IMR-90 (cell line): Measurements from ENCODE around the gene CARM1. TPM values are rescaled to one million over a fixed set of nuclear protein-coding genes. Genes with fewer than 3 reads are reported as not detected.

Source experiments
- ATAC-seq: fragments of 200-7000 bp; cut with Tn5 transposase; 2 replicates; pipeline ENCODE4 v1.9.1; 2020; ENCODE audit warnings: low read depth, mild to moderate bottlenecking, moderate library complexity
- BruUV-seq: library from RNA; stranded (reverse); fragments of 400-500 nt; replicated peaks from 2 replicates; lab custom pipeline; 2021; lab: Mats Ljungman, UMichigan
- CTCF ChIA-PET: fragments of 300-600 bp; formaldehyde crosslinking; extraction: SDS; loops from one replicate; lab custom pipeline; 2021; ENCODE audit warnings: antibody characterized with exemption; lab: Yijun Ruan, JAX
- POLR2A ChIA-PET: fragments of 300-600 bp; sonication (Branson Sonifier 250); formaldehyde crosslinking; loops from one replicate; lab custom pipeline; 2022; ENCODE audit warnings: antibody characterized with exemption; ENCODE audit not compliant: unreplicated experiment; lab: Charles Lee
- DNase-seq: peaks from one replicate; pipeline ENCODE4 v3.0.0; 2013
- H2AFZ ChIP-seq: replicated peaks from 2 replicates; pipeline ENCODE3; 2013; ENCODE audit warnings: low read length, mild to moderate bottlenecking; ENCODE audit not compliant: poor library complexity
- H2AK5ac ChIP-seq: 2 replicates; pipeline ENCODE4 v1.6.1; 2013; ENCODE audit warnings: low read depth, low read length, inconsistent platforms
- H2AK9ac ChIP-seq: replicated peaks from 2 replicates; pipeline ENCODE3; 2013; ENCODE audit warnings: mild to moderate bottlenecking, low read depth, low read length, moderate library complexity; ENCODE audit not compliant: poor library complexity
- H2BK120ac ChIP-seq: 2 replicates; pipeline ENCODE4 v1.6.1; 2013; ENCODE audit warnings: low read depth, low read length, inconsistent platforms
- H2BK15ac ChIP-seq: 3 replicates; pipeline ENCODE4 v1.6.1; 2013; ENCODE audit warnings: low read depth, low read length, inconsistent platforms
- H2BK20ac ChIP-seq: 2 replicates; pipeline ENCODE4 v1.6.1; 2013; ENCODE audit warnings: low read depth, mild to moderate bottlenecking, inconsistent platforms, low read length, moderate library complexity
- H2BK5ac ChIP-seq: 2 replicates; pipeline ENCODE4 v1.6.1; 2013; ENCODE audit warnings: mild to moderate bottlenecking, low read depth, low read length, inconsistent platforms; ENCODE audit not compliant: poor library complexity, severe bottlenecking
- H3K14ac ChIP-seq: replicated peaks from 2 replicates; pipeline ENCODE4 v1.6.1; 2013; ENCODE audit warnings: low read depth, low read length, inconsistent platforms
- H3K18ac ChIP-seq: 2 replicates; pipeline ENCODE4 v1.6.1; 2013; ENCODE audit warnings: low read depth, low read length, control low read depth
- H3K23ac ChIP-seq: 2 replicates; pipeline ENCODE4 v1.6.1; 2013; ENCODE audit warnings: low read depth, low read length, inconsistent platforms
- H3K27ac ChIP-seq: 2 replicates; pipeline ENCODE4 v1.5.1; 2013; ENCODE audit warnings: mild to moderate bottlenecking, control low read depth, low read length; ENCODE audit not compliant: insufficient read depth
- H3K27me3 ChIP-seq: 2 replicates; pipeline ENCODE4 v1.6.1; 2013; ENCODE audit warnings: low read length; ENCODE audit not compliant: control insufficient read depth, insufficient read depth
- H3K36me3 ChIP-seq: 2 replicates; pipeline ENCODE4 v1.6.1; 2013; ENCODE audit warnings: low read length, mixed read lengths; ENCODE audit not compliant: control insufficient read depth, insufficient read depth
- H3K4ac ChIP-seq: 2 replicates; pipeline ENCODE4 v1.6.1; 2013; ENCODE audit warnings: low read depth, low read length, inconsistent platforms
- H3K4me1 ChIP-seq: 2 replicates; pipeline ENCODE4 v1.6.1; 2013; ENCODE audit warnings: low read length, mixed read lengths; ENCODE audit not compliant: control insufficient read depth, insufficient read depth
- H3K4me2 ChIP-seq: 2 replicates; pipeline ENCODE4 v1.6.1; 2013; ENCODE audit warnings: low read depth, mild to moderate bottlenecking, control low read depth, low read length, moderate library complexity
- H3K4me3 ChIP-seq: 2 replicates; pipeline ENCODE4 v1.5.1; 2013; ENCODE audit warnings: low read depth, mild to moderate bottlenecking, control low read depth, low read length, moderate library complexity; ENCODE audit not compliant: insufficient read depth
- H3K56ac ChIP-seq: 2 replicates; pipeline ENCODE4 v1.6.1; 2013; ENCODE audit warnings: low read length, inconsistent platforms; ENCODE audit not compliant: insufficient read depth; ENCODE audit errors: extremely low read depth
- H3K79me1 ChIP-seq, 2 experiments: 2 replicates each; pipeline ENCODE4 v1.6.1; 2013; ENCODE audit warnings: low read length in 2 of 2, inconsistent platforms in 1 of 2, low read depth in 1 of 2
- H3K9ac ChIP-seq: 2 replicates; pipeline ENCODE4 v1.6.1; 2013; ENCODE audit warnings: low read depth, low read length, control low read depth
- H3K9me1 ChIP-seq: 2 replicates; pipeline ENCODE4 v1.6.1; 2013; ENCODE audit warnings: low read length, inconsistent platforms; ENCODE audit not compliant: insufficient read depth
- H3K9me3 ChIP-seq: 2 replicates; pipeline ENCODE4 v1.6.1; 2013; ENCODE audit warnings: low read length; ENCODE audit not compliant: control insufficient read depth, insufficient read depth
- H4K20me1 ChIP-seq: 2 replicates; pipeline ENCODE4 v1.6.1; 2013; ENCODE audit warnings: low read length, inconsistent platforms; ENCODE audit not compliant: insufficient read depth
- H4K5ac ChIP-seq: 2 replicates; pipeline ENCODE4 v1.6.1; 2013; ENCODE audit warnings: mild to moderate bottlenecking, low read depth, low read length, control low read depth
- H4K8ac ChIP-seq, 2 experiments: 2 replicates each; pipeline ENCODE4 v1.6.1; 2013; ENCODE audit warnings: low read depth in 2 of 2, low read length in 2 of 2, control low read depth in 1 of 2, inconsistent platforms in 1 of 2
- H4K91ac ChIP-seq: 2 replicates; pipeline ENCODE4 v1.6.1; 2013; ENCODE audit warnings: low read depth, low read length, inconsistent platforms; ENCODE audit not compliant: insufficient read depth
- BHLHE40 ChIP-seq: fragments of 150-350 bp; IDR thresholded peaks from 2 replicates; pipeline ENCODE4 v1.6.1; 2016; ENCODE audit warnings: mild to moderate bottlenecking, low read depth, low read length
- CEBPB ChIP-seq: IDR thresholded peaks from 2 replicates; pipeline ENCODE4 v1.6.1; 2012; ENCODE audit warnings: low read depth, low read length, improper control_type of control experiment
- CHD1 ChIP-seq: IDR thresholded peaks from 2 replicates; pipeline ENCODE4 v1.6.1; 2012; ENCODE audit warnings: low read depth, low read length, improper control_type of control experiment
- CTCF ChIP-seq: conservative IDR thresholded peaks from 2 replicates; pipeline ENCODE4 v1.5.1; 2012; ENCODE audit warnings: mild to moderate bottlenecking, low read depth, low read length, improper control_type of control experiment
- ELK1 ChIP-seq: fragments of 150-350 bp; IDR thresholded peaks from 2 replicates; pipeline ENCODE4 v1.6.1; 2016; ENCODE audit warnings: low read depth, mild to moderate bottlenecking, low read length, moderate library complexity, borderline replicate concordance
- FOS ChIP-seq: fragments of 150-350 bp; IDR thresholded peaks from 2 replicates; pipeline ENCODE4 v1.6.1; 2016; ENCODE audit warnings: low read depth, low read length
- MAFK ChIP-seq: IDR thresholded peaks from 2 replicates; pipeline ENCODE4 v1.6.1; 2012; ENCODE audit warnings: low read depth, low read length, improper control_type of control experiment
- MAZ ChIP-seq: IDR thresholded peaks from 2 replicates; pipeline ENCODE4 v1.6.1; 2012; ENCODE audit warnings: low read depth, mild to moderate bottlenecking, low read length, improper control_type of control experiment, moderate library complexity, borderline replicate concordance
- MXI1 ChIP-seq: IDR thresholded peaks from 2 replicates; pipeline ENCODE4 v1.6.1; 2012; ENCODE audit warnings: low read depth, mild to moderate bottlenecking, low read length, moderate library complexity, borderline replicate concordance
- NFE2L2 ChIP-seq: fragments of 150-350 bp; IDR thresholded peaks from 2 replicates; pipeline ENCODE4 v1.6.1; 2016; ENCODE audit warnings: low read depth, mild to moderate bottlenecking, low read length
- POLR2A ChIP-seq: IDR thresholded peaks from 2 replicates; pipeline ENCODE4 v1.6.1; 2012; ENCODE audit warnings: mild to moderate bottlenecking, low read depth, low read length
- RAD21 ChIP-seq: IDR thresholded peaks from 2 replicates; pipeline ENCODE4 v1.6.1; 2012; ENCODE audit warnings: low read length, improper control_type of control experiment
- RCOR1 ChIP-seq: IDR thresholded peaks from 2 replicates; pipeline ENCODE4 v1.6.1; 2012; ENCODE audit warnings: mild to moderate bottlenecking, low read length, improper control_type of control experiment; ENCODE audit not compliant: insufficient replicate concordance
- RFX5 ChIP-seq: IDR thresholded peaks from 2 replicates; pipeline ENCODE4 v1.8.0; 2012; ENCODE audit warnings: low read depth, mild to moderate bottlenecking, low read length, moderate library complexity
- SMC3 ChIP-seq: fragments of 150-350 bp; IDR thresholded peaks from 2 replicates; pipeline ENCODE4 v1.6.1; 2016; ENCODE audit warnings: low read depth, mild to moderate bottlenecking, antibody characterized with exemption, low read length, moderate library complexity
- USF2 ChIP-seq: fragments of 150-350 bp; IDR thresholded peaks from 2 replicates; pipeline ENCODE4 v1.6.1; 2017; ENCODE audit warnings: mild to moderate bottlenecking, antibody characterized with exemption, low read length, low read depth
- WGBS, 2 experiments: methylation state at CpG; one replicate each; pipeline versions ENCODE4 v1.1.5 to v1.1.7; 2013; ENCODE audit warnings: missing lambda C conversion rate in 2 of 2; ENCODE audit not compliant: insufficient read length in 1 of 2; ENCODE audit errors: extremely low coverage in 2 of 2; 5-methylcytosine and 5-hydroxymethylcytosine counted together
- dilution Hi-C: fragments of 300-500 bp; cut with HindIII; formaldehyde crosslinking; loops from one replicate; pipeline ENCODE4 v1.14.3; 2018; ENCODE audit warnings: low sequenced_read_pairs; ENCODE audit not compliant: unreplicated experiment
- in situ Hi-C: fragments of 300-500 bp; cut with MboI; formaldehyde crosslinking; loops from 3 replicates; pipeline ENCODE4 v1.14.3; 2019; ENCODE audit warnings: low sequenced_read_pairs, inconsistent platforms, mixed read lengths
- intact Hi-C: fragments of 100-400 bp; cut with micrococcal nuclease; formaldehyde crosslinking; loops from 2 replicates; pipeline ENCODE4 v1.10.0; 2022
- polyA plus RNA-seq, 3 experiments: library from polyadenylated mRNA; depleted of rRNA; stranded (reverse); fragments of >200 nt; gene quantifications; 2 replicates each; pipeline ENCODE4 v1.2.3, GENCODE V29; 2012; ENCODE audit warnings: low replicate concordance in 1 of 3
- total RNA-seq: library from RNA; depleted of rRNA; stranded (reverse); fragments of >200 nt; gene quantifications from 2 replicates; pipeline ENCODE4 v1.2.3, GENCODE V29; 2012

CARM1 gene
- total and polyA plus RNA-seq, 2 of the 4 experiments (the other 2 are of a cell fraction) = 20.3 to 67.1 TPM

GRCh38 chr19:10830370-10830769 lies 41.0 kb upstream of the CARM1 start:
- H2BK5ac ChIP-seq = no peak overlapping the region
- no peak overlapping the region for H4K91ac ChIP-seq
- in situ Hi-C loops = no loop called here
- H2BK20ac ChIP-seq = no peak overlapping the region
- no peak overlapping the region for H2AK9ac ChIP-seq
- no peak overlapping the region for H3K4ac ChIP-seq
- no peak overlapping the region for H3K4me3 ChIP-seq
- no peak overlapping the region for H3K56ac ChIP-seq
- H3K4me2 ChIP-seq = no peak overlapping the region
- no peaks in the 10 kb centered on the region for H3K9me3 ChIP-seq
- H3K4me1 ChIP-seq = peaks cover 3% of the 10 kb centered on the region; the same call in 1 of the 2 replicates
- peaks cover 6 to 7% of the 10 kb centered on the region in 2 experiments; a peak in 3 of 4 replicates for H3K79me1 ChIP-seq
- peaks cover 56% of the 10 kb centered on the region for H3K36me3 ChIP-seq
- H3K23ac ChIP-seq = no peak overlapping the region
- H3K18ac ChIP-seq = no peak overlapping the region
- dilution Hi-C loops = no loop called here
- H2BK120ac ChIP-seq = no peak overlapping the region
- ChIA-PET CTCF (no interaction called here), POLR2A (no interaction called here)
- H3K9me1 ChIP-seq = peaks cover 6% of the 10 kb centered on the region; the same call in 1 of the 2 replicates
- intact Hi-C loops = no loop called here
- no peaks in the 10 kb centered on the region; the same call in 1 of the 2 replicates for H4K20me1 ChIP-seq
- no peak for TF ChIP-seq CTCF
- TF ChIP-seq CEBPB = no peak
- TF ChIP-seq SMC3 = no peak
- TF ChIP-seq NFE2L2 = no peak
- no peak for TF ChIP-seq MAZ
- TF ChIP-seq RFX5 = no peak
- no peak for TF ChIP-seq MXI1
- TF ChIP-seq CHD1 = no peak
- TF ChIP-seq RCOR1 = no peak
- no peak for TF ChIP-seq BHLHE40
- TF ChIP-seq MAFK = no peak
- no peak for TF ChIP-seq POLR2A
- TF ChIP-seq RAD21 = no peak
- TF ChIP-seq FOS = no peak
- TF ChIP-seq ELK1 = no peak
- no peak for TF ChIP-seq USF2
- no peak overlapping the region for H2AK5ac ChIP-seq
- H2BK15ac ChIP-seq = no peak overlapping the region
- no peak overlapping the region for H3K14ac ChIP-seq
- WGBS, 2 experiments = no CpG with 5 or more reads among the region's 7 CpGs
- H3K27me3 ChIP-seq = no peaks in the 10 kb centered on the region
- no peak overlapping the region for H4K5ac ChIP-seq
- H4K8ac ChIP-seq = no peak overlapping the region
- no TSS peak for BruUV-seq
- no peak overlapping the region for H2AFZ ChIP-seq
- ATAC-seq (no peak), DNase-seq (no peak)
- no peak overlapping the region for H3K9ac ChIP-seq
- H3K27ac ChIP-seq = no peak overlapping the region
